Prostate gland (tissue), 2 donors: ENCODE data around the gene WNK1.

Experiments used
- POLR2A ChIP-seq: fragments of 450-650 bp; IDR thresholded peaks from one replicate; pipeline ENCODE4 v1.6.1; 2016; ENCODE audit warnings: antibody characterized with exemption, mild to moderate bottlenecking
- POLR2AphosphoS5 ChIP-seq: sonication (generic); formaldehyde crosslinking; IDR thresholded peaks from one replicate; pipeline ENCODE4 v1.6.1; 2017; ENCODE audit warnings: antibody characterized with exemption
- TF ChIP-seq, protein P1 (sequence below), 4 experiments: fragments of 200-600 bp in 2 of 4; fragments of 450-650 bp in 2 of 4; sonication (generic) in 2 of 4; IDR thresholded peaks; 1 replicate in 3 of 4; 2 replicates in 1 of 4; pipeline ENCODE4 v1.5.1; 2016 to 2019; ENCODE audit warnings: antibody characterized with exemption in 4 of 4, mild to moderate bottlenecking in 2 of 4, moderate library complexity in 2 of 4

DNA sequence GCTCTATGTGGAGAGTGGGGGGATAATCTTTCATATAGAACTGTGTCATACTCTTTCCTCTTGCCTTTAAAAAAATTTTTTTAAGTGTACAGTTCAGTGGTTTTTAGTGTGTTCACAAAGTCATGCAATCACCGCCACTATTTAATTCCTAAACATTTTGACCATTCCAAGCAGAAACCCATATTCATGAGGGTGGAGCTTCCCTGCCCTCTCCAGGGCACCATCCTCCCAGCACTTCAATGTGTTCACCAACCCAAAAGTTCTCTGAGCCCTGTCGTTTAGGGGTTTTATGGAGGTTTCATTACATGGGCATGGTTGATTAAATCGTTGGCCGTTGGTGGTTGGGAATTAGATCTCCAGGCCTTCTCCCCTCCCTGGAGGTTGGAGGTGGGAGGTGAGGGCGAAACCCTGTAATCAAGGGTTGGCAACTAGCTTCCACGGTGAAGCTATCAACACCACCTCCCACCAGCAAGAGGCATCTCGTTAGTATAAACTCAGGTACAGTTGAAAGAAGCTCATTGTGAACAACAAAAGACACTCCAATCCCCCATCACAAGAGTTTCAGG, 42.8 kb upstream of the WNK1 start:
- TF ChIP-seq, protein P1, sequence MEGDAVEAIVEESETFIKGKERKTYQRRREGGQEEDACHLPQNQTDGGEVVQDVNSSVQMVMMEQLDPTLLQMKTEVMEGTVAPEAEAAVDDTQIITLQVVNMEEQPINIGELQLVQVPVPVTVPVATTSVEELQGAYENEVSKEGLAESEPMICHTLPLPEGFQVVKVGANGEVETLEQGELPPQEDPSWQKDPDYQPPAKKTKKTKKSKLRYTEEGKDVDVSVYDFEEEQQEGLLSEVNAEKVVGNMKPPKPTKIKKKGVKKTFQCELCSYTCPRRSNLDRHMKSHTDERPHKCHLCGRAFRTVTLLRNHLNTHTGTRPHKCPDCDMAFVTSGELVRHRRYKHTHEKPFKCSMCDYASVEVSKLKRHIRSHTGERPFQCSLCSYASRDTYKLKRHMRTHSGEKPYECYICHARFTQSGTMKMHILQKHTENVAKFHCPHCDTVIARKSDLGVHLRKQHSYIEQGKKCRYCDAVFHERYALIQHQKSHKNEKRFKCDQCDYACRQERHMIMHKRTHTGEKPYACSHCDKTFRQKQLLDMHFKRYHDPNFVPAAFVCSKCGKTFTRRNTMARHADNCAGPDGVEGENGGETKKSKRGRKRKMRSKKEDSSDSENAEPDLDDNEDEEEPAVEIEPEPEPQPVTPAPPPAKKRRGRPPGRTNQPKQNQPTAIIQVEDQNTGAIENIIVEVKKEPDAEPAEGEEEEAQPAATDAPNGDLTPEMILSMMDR (IDR thresholded peaks at IDR 0.05) = no peak
- TF ChIP-seq POLR2A (no peak), POLR2AphosphoS5 (no peak)
